Stimulated activated CD4-positive, alpha-beta T cell treated with anti-CD3 and anti-CD28 coated beads, Interleukin-15, amount 100 ng/mL, for 24 hours (primary cell): Measurements from ENCODE around the gene TXNL4A.

Experiments
- DNase-seq: peaks from one replicate; pipeline ENCODE4 v3.0.0-alpha.2; 2020

Gene TXNL4A

GRCh38 chr18:79947881-79948610, 40.3 kb downstream of the TXNL4A start:
- DNase-seq, result no peak

GRCh38 chr18:79947054-79947755, 41.2 kb downstream of the TXNL4A start:
- no peak for DNase-seq

GRCh38 chr18:79945118-79946042, 43.0 kb downstream of the TXNL4A start:
- no peak for DNase-seq

GRCh38 chr18:79944746-79945117, 43.6 kb downstream of the TXNL4A start:
- DNase-seq, result no peak

- peak; percentile 42 for DNase-seq
Measured at GRCh38 chr18:79944126-79944731, 44.1 kb downstream of the TXNL4A start.

- no peak for DNase-seq
Measured at GRCh38 chr18:79943608-79944125, 44.7 kb downstream of the TXNL4A start.

- no peak for DNase-seq
Measured at GRCh38 chr18:79942786-79943607, 45.4 kb downstream of the TXNL4A start.

GRCh38 chr18:79942211-79942610, 46.2 kb downstream of the TXNL4A start:
- DNase-seq, result no peak

GRCh38 chr18:79941473-79942119, 46.8 kb downstream of the TXNL4A start:
- DNase-seq, result no peak

- DNase-seq, result no peak
Measured at GRCh38 chr18:79940814-79941472, 47.4 kb downstream of the TXNL4A start.

GRCh38 chr18:79940126-79940813, 48.1 kb downstream of the TXNL4A start:
- no peak for DNase-seq

- DNase-seq, result no peak
Measured at GRCh38 chr18:79939096-79939495, 49.3 kb downstream of the TXNL4A start.

- no peak for DNase-seq
Measured at GRCh38 chr18:79938196-79938595, 50.2 kb downstream of the TXNL4A start.

GRCh38 chr18:79937103-79937860, 51.1 kb downstream of the TXNL4A start:
- DNase-seq, result no peak

- DNase-seq, result no peak
Measured at GRCh38 chr18:79936641-79937040, 51.7 kb downstream of the TXNL4A start.

- no peak for DNase-seq
Measured at GRCh38 chr18:79935925-79936324, 52.4 kb downstream of the TXNL4A start.

- DNase-seq, result no peak
Measured at GRCh38 chr18:79935499-79935898, 52.9 kb downstream of the TXNL4A start.

GRCh38 chr18:79935098-79935480, 53.3 kb downstream of the TXNL4A start:
- DNase-seq, result no peak
